Measurements from ENCODE around the gene TNFSF13. TPM values are rescaled to one million over a fixed set of nuclear protein-coding genes. Genes with fewer than 3 reads are reported as not detected.
"Not testable (repeated sequence)": the region's sequence is repeated elsewhere in the genome, so short reads cannot be mapped to it uniquely, and the experiment has no call there.

The TNFSF13 gene
- total and polyA plus RNA-seq, 2 donors, result 6.4 to 19.6 TPM

- Histone ChIP-seq H3K36me3 (ENCODE audit: control insufficient read depth in 2 of 2, insufficient read depth in 2 of 2, low read length in 1 of 2) (peaks cover 79 to 96% of the 10 kb centered on the region in 2 donors), H3K4me1 (ENCODE audit: control insufficient read depth in 2 of 2, insufficient read depth in 2 of 2, low read length in 2 of 2) (peaks cover 0 to 18% of the 10 kb centered on the region in 2 donors), H3K4me3 (ENCODE audit: low read length in 2 of 2) (no peak overlapping the region), H3K9me3 (ENCODE audit: control insufficient read depth in 2 of 2, insufficient read depth in 1 of 2, low read length in 1 of 2) (no peaks in the 10 kb centered on the region), H3K27ac (ENCODE audit: low read depth in 1 of 2, low read length in 1 of 2) (no peak overlapping the region), H3K27me3 (ENCODE audit: control insufficient read depth in 2 of 2, insufficient read depth in 1 of 2, low read length in 1 of 2) (no peaks in the 10 kb centered on the region)
- WGBS, result 97% methylated on average over 5 of the region's 5 CpGs
- no peak for DNase-seq (ENCODE audit: low read depth in 6 of 9, low spot score in 9 of 9)
Measured at GRCh38 chr17:7591596-7591995, 33.0 kb downstream of the TNFSF13 start.

DNA sequence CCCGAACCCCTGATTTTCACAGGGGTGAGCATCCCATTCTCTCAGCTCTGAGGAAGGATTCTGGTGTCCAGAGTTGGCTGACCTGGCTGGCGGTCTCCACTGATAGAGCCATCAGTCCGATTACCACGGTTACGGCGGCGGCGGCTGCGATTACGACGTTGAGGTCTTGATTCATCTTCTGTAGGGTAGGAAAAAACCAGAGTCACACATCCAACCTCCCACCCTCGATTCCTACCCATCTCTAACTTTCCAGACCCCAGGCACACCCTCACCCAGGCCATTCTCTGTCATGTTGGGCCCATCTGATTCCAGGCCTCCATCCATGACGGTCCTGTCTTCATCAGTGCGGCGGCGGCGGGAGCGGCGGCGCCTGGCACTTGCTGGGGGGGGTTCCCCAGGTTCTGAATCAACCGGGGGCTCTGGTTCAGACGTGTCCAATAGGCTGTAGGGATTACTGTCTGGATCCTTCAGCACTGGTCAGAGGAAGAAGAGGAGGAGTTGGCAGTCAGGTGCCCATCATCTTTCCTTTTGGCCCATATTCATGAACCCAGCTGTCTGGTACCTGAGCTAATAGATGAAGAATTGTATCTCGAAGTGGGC is 34.0 kb downstream of the TNFSF13 start:
- Histone ChIP-seq H3K9me3 (ENCODE audit: control insufficient read depth in 2 of 2, insufficient read depth in 1 of 2, low read length in 1 of 2) (no peaks in the 10 kb centered on the region), H3K4me3 (ENCODE audit: low read length in 2 of 2) (no peak overlapping the region), H3K27me3 (ENCODE audit: control insufficient read depth in 2 of 2, insufficient read depth in 1 of 2, low read length in 1 of 2) (no peaks in the 10 kb centered on the region), H3K4me1 (ENCODE audit: control insufficient read depth in 2 of 2, insufficient read depth in 2 of 2, low read length in 2 of 2) (peaks cover 0 to 18% of the 10 kb centered on the region in 2 donors), H3K36me3 (ENCODE audit: control insufficient read depth in 2 of 2, insufficient read depth in 2 of 2, low read length in 1 of 2) (peaks cover 75 to 97% of the 10 kb centered on the region in 2 donors), H3K27ac (ENCODE audit: low read depth in 1 of 2, low read length in 1 of 2) (no peak overlapping the region)
- 98% methylated on average over 23 of the region's 23 CpGs for WGBS
- DNase-seq (ENCODE audit: low read depth in 6 of 9, low spot score in 9 of 9), result no peak

DNA sequence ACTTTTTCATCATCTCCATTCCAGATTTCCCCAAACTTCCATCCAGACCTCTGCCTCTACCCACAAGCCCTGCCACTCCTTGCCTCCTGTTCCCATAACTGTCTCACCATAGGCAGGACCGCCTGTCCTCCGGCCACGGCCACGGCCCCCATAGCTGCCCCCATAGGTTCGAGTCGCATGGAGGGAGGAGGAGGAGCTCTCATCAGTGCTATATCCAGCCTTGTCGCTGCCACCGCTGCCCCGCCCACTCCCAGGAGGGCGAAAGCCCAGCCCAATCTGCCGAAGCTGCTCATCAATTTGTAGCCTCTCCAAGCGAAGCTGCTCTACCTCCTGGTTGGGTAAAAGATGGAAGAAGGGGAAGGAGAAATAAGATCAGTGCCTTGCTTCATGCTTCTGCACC is 34.7 kb downstream of the TNFSF13 start:
- H3K9me3 ChIP-seq (ENCODE audit: control insufficient read depth in 2 of 2, insufficient read depth in 1 of 2, low read length in 1 of 2), result no peaks in the 10 kb centered on the region
- H3K27me3 ChIP-seq (ENCODE audit: control insufficient read depth in 2 of 2, insufficient read depth in 1 of 2, low read length in 1 of 2), result no peaks in the 10 kb centered on the region
- WGBS, result 92% methylated on average over 12 of the region's 12 CpGs
- H3K4me3 ChIP-seq (ENCODE audit: low read length in 2 of 2), result no peak overlapping the region
- no peak for DNase-seq (ENCODE audit: low read depth in 6 of 9, low spot score in 9 of 9)
- H3K36me3 ChIP-seq (ENCODE audit: control insufficient read depth in 2 of 2, insufficient read depth in 2 of 2, low read length in 1 of 2), result peaks cover 69 to 89% of the 10 kb centered on the region in 2 donors
- H3K27ac ChIP-seq (ENCODE audit: low read depth in 1 of 2, low read length in 1 of 2), result no peak overlapping the region
- H3K4me1 ChIP-seq (ENCODE audit: control insufficient read depth in 2 of 2, insufficient read depth in 2 of 2, low read length in 2 of 2), result peaks cover 0 to 13% of the 10 kb centered on the region in 2 donors

GRCh38 chr17:7597561-7597960 is 39.0 kb downstream of the TNFSF13 start:
- DNase-seq (ENCODE audit: low read depth in 6 of 9, low spot score in 9 of 9); H3K27ac ChIP-seq (ENCODE audit: low read depth in 1 of 2, low read length in 1 of 2); H3K9me3 ChIP-seq (ENCODE audit: control insufficient read depth in 2 of 2, insufficient read depth in 1 of 2, low read length in 1 of 2); H3K4me3 ChIP-seq (ENCODE audit: low read length in 2 of 2); H3K27me3 ChIP-seq (ENCODE audit: control insufficient read depth in 2 of 2, insufficient read depth in 1 of 2, low read length in 1 of 2); H3K4me1 ChIP-seq (ENCODE audit: control insufficient read depth in 2 of 2, insufficient read depth in 2 of 2, low read length in 2 of 2): not testable (repeated sequence)
- WGBS, result 98% methylated on average over 5 of the region's 5 CpGs
- H3K36me3 ChIP-seq (ENCODE audit: control insufficient read depth in 2 of 2, insufficient read depth in 2 of 2, low read length in 1 of 2), result peaks cover 84 to 85% of the 10 kb centered on the region in 2 donors

GRCh38 chr17:7606280-7606679 is 47.7 kb downstream of the TNFSF13 start:
- 100% methylated on average over 4 of the region's 4 CpGs for WGBS
- H3K27me3 ChIP-seq (ENCODE audit: control insufficient read depth in 2 of 2, insufficient read depth in 1 of 2, low read length in 1 of 2), result no peaks in the 10 kb centered on the region
- no peak for DNase-seq (ENCODE audit: low read depth in 6 of 9, low spot score in 9 of 9)
- no peak overlapping the region for H3K4me3 ChIP-seq (ENCODE audit: low read length in 2 of 2)
- H3K4me1 ChIP-seq (ENCODE audit: control insufficient read depth in 2 of 2, insufficient read depth in 2 of 2, low read length in 2 of 2), result no peaks in the 10 kb centered on the region
- peaks cover 47 to 60% of the 10 kb centered on the region in 2 donors for H3K36me3 ChIP-seq (ENCODE audit: control insufficient read depth in 2 of 2, insufficient read depth in 2 of 2, low read length in 1 of 2)
- H3K27ac ChIP-seq (ENCODE audit: low read depth in 1 of 2, low read length in 1 of 2), result no peak overlapping the region
- H3K9me3 ChIP-seq (ENCODE audit: control insufficient read depth in 2 of 2, insufficient read depth in 1 of 2, low read length in 1 of 2), result no peaks in the 10 kb centered on the region

DNA sequence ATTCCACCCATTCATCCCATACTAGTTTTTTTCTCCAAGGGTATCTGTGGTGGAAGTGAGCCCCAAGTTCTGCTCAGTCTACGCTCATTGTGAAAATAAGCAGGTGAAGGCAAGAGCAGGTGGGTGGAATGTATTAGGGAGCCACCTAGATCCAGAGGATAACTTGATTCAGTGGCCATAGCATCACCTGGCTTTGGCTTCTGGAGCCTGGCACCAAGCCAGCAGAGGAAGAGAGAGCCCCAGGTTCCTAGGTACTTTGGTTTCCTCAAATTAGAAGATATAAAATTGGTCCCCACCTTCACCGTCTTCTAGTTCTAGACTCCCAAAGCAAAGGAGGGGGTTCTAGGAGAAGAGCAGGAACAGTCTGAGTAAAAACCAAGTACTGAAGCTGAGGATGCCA is 52.1 kb downstream of the TNFSF13 start:
- Histone ChIP-seq H3K4me1 (ENCODE audit: control insufficient read depth in 2 of 2, insufficient read depth in 2 of 2, low read length in 2 of 2) (peaks cover 16 to 21% of the 10 kb centered on the region in 2 donors), H3K27me3 (ENCODE audit: control insufficient read depth in 2 of 2, insufficient read depth in 1 of 2, low read length in 1 of 2) (no peaks in the 10 kb centered on the region), H3K36me3 (ENCODE audit: control insufficient read depth in 2 of 2, insufficient read depth in 2 of 2, low read length in 1 of 2) (peaks cover 7 to 26% of the 10 kb centered on the region in 2 donors), H3K4me3 (ENCODE audit: low read length in 2 of 2) (no peak overlapping the region), H3K9me3 (ENCODE audit: control insufficient read depth in 2 of 2, insufficient read depth in 1 of 2, low read length in 1 of 2) (no peaks in the 10 kb centered on the region), H3K27ac (ENCODE audit: low read depth in 1 of 2, low read length in 1 of 2) (no peak overlapping the region)
- 98% methylated on average over 2 of the region's 2 CpGs for WGBS
- no peak for DNase-seq (ENCODE audit: low read depth in 6 of 9, low spot score in 9 of 9)

Other genes with a start within 250 kb of the TNFSF13 start
Only the 30 nearest of the 31 such genes appear.
- 12.3 TPM for gene NEURL4, start 229.4 kb upstream of the TNFSF13 start, total RNA-seq
- gene NEURL4, start 229.4 kb upstream of the TNFSF13 start, polyA plus RNA-seq, result 39.6 TPM
- 167 TPM for gene ACAP1, start 222.2 kb upstream of the TNFSF13 start, total RNA-seq
- gene ACAP1, start 222.2 kb upstream of the TNFSF13 start, polyA plus RNA-seq, result 364 TPM
- gene KCTD11, start 206.6 kb upstream of the TNFSF13 start, total RNA-seq, result 3.0 TPM
- 9.9 TPM for gene KCTD11, start 206.6 kb upstream of the TNFSF13 start, polyA plus RNA-seq
- gene TMEM95, start 203.6 kb upstream of the TNFSF13 start, total RNA-seq, result not detected
- gene TMEM95, start 203.6 kb upstream of the TNFSF13 start, polyA plus RNA-seq, result 0.05 TPM
- gene TNK1, start 177.7 kb upstream of the TNFSF13 start, total RNA-seq, result 1.8 TPM
- gene TNK1, start 177.7 kb upstream of the TNFSF13 start, polyA plus RNA-seq, result 7.2 TPM
- 9.3 TPM for gene PLSCR3, start 164.2 kb upstream of the TNFSF13 start, total RNA-seq
- 32.7 TPM for gene PLSCR3, start 164.2 kb upstream of the TNFSF13 start, polyA plus RNA-seq
- 109 TPM for gene TMEM256, start 154.7 kb upstream of the TNFSF13 start, total RNA-seq
- gene TMEM256, start 154.7 kb upstream of the TNFSF13 start, polyA plus RNA-seq, result 152 TPM
- 0.38 TPM for gene NLGN2, start 150.9 kb upstream of the TNFSF13 start, total RNA-seq
- gene NLGN2, start 150.9 kb upstream of the TNFSF13 start, polyA plus RNA-seq, result 5.6 TPM
- gene SPEM1, start 138.4 kb upstream of the TNFSF13 start, total RNA-seq, result not detected
- not detected for gene SPEM1, start 138.4 kb upstream of the TNFSF13 start, polyA plus RNA-seq
- gene SPEM2, start 133.1 kb upstream of the TNFSF13 start, total RNA-seq, result not detected
- gene SPEM2, start 133.1 kb upstream of the TNFSF13 start, polyA plus RNA-seq, result 0.02 TPM
- gene SPEM3, start 129.9 kb upstream of the TNFSF13 start, total RNA-seq, result not detected
- not detected for gene SPEM3, start 129.9 kb upstream of the TNFSF13 start, polyA plus RNA-seq
- gene TMEM102, start 123.3 kb upstream of the TNFSF13 start, total RNA-seq, result 6.8 TPM
- 5.1 TPM for gene TMEM102, start 123.3 kb upstream of the TNFSF13 start, polyA plus RNA-seq
- 5.8 TPM for gene FGF11, start 119.2 kb upstream of the TNFSF13 start, total RNA-seq
- gene FGF11, start 119.2 kb upstream of the TNFSF13 start, polyA plus RNA-seq, result 5.5 TPM
- gene CHRNB1, start 113.7 kb upstream of the TNFSF13 start, total RNA-seq, result 12.9 TPM
- 18.5 TPM for gene CHRNB1, start 113.7 kb upstream of the TNFSF13 start, polyA plus RNA-seq
- gene ZBTB4, start 79.1 kb upstream of the TNFSF13 start, total RNA-seq, result 10.9 TPM
- gene ZBTB4, start 79.1 kb upstream of the TNFSF13 start, polyA plus RNA-seq, result 29.5 TPM
- not detected for gene SLC35G6, start 77.3 kb upstream of the TNFSF13 start, total RNA-seq
- 0.09 TPM for gene SLC35G6, start 77.3 kb upstream of the TNFSF13 start, polyA plus RNA-seq
- 23.5 TPM for gene POLR2A, start 74.4 kb upstream of the TNFSF13 start, total RNA-seq
- gene POLR2A, start 74.4 kb upstream of the TNFSF13 start, polyA plus RNA-seq, result 33.5 TPM
- 4.2 TPM for gene TNFSF12, start 9.7 kb upstream of the TNFSF13 start, total RNA-seq
- gene TNFSF12, start 9.7 kb upstream of the TNFSF13 start, polyA plus RNA-seq, result 21.3 TPM
- 54.2 TPM for gene SENP3, start 3.2 kb downstream of the TNFSF13 start, total RNA-seq
- gene SENP3, start 3.2 kb downstream of the TNFSF13 start, polyA plus RNA-seq, result 44.7 TPM
- gene CD68, start 20.9 kb downstream of the TNFSF13 start, total RNA-seq, result 47.0 TPM
- gene CD68, start 20.9 kb downstream of the TNFSF13 start, polyA plus RNA-seq, result 124 TPM
- gene MPDU1, start 25.1 kb downstream of the TNFSF13 start, total RNA-seq, result 57.8 TPM
- 48.0 TPM for gene MPDU1, start 25.1 kb downstream of the TNFSF13 start, polyA plus RNA-seq
- 0.94 TPM for gene SOX15, start 31.3 kb downstream of the TNFSF13 start, total RNA-seq
- 5.2 TPM for gene SOX15, start 31.3 kb downstream of the TNFSF13 start, polyA plus RNA-seq
- 33.3 TPM for gene FXR2, start 56.1 kb downstream of the TNFSF13 start, total RNA-seq
- gene FXR2, start 56.1 kb downstream of the TNFSF13 start, polyA plus RNA-seq, result 36.6 TPM
- gene SAT2, start 69.1 kb downstream of the TNFSF13 start, total RNA-seq, result 31.9 TPM
- gene SAT2, start 69.1 kb downstream of the TNFSF13 start, polyA plus RNA-seq, result 163 TPM
- gene SHBG, start 71.4 kb downstream of the TNFSF13 start, total RNA-seq, result 0.09 TPM
- gene SHBG, start 71.4 kb downstream of the TNFSF13 start, polyA plus RNA-seq, result 0.62 TPM
- gene ATP1B2, start 92.2 kb downstream of the TNFSF13 start, total RNA-seq, result 0.05 TPM
- gene ATP1B2, start 92.2 kb downstream of the TNFSF13 start, polyA plus RNA-seq, result 1.3 TPM
- 34.3 TPM for gene TP53, start 128.7 kb downstream of the TNFSF13 start, total RNA-seq
- gene TP53, start 128.7 kb downstream of the TNFSF13 start, polyA plus RNA-seq, result 31.9 TPM
- gene WRAP53, start 129.7 kb downstream of the TNFSF13 start, total RNA-seq, result 13.2 TPM
- 14.2 TPM for gene WRAP53, start 129.7 kb downstream of the TNFSF13 start, polyA plus RNA-seq
- 0.52 TPM for gene EFNB3, start 146.5 kb downstream of the TNFSF13 start, total RNA-seq
- gene EFNB3, start 146.5 kb downstream of the TNFSF13 start, polyA plus RNA-seq, result 0.52 TPM
- 0.14 TPM for gene DNAH2, start 159.0 kb downstream of the TNFSF13 start, total RNA-seq
- gene DNAH2, start 159.0 kb downstream of the TNFSF13 start, polyA plus RNA-seq, result 0.07 TPM

Measured in thymus (tissue), 11 donors.